HepG2 (cell line): ENCODE data around the gene SRSF12. TPM values are rescaled to one million over a fixed set of nuclear protein-coding genes. Genes with fewer than 3 reads are reported as not detected.

Experiments
- ESRRA ChIP-seq: sonication (generic); formaldehyde crosslinking; IDR thresholded peaks from 2 replicates; pipeline ENCODE4 v1.5.1; 2020; ENCODE audit warnings: mild to moderate bottlenecking, low read depth, missing genetic modification reagents
- HOXA3 ChIP-seq: sonication (generic); formaldehyde crosslinking; IDR thresholded peaks from 2 replicates; pipeline ENCODE4 v1.5.0; 2020; ENCODE audit warnings: missing genetic modification reagents
- JDP2 ChIP-seq: sonication (generic); formaldehyde crosslinking; IDR thresholded peaks from 2 replicates; pipeline ENCODE4 v1.8.1; 2022; ENCODE audit warnings: missing genetic modification reagents, borderline replicate concordance
- JUNB ChIP-seq: sonication (generic); formaldehyde crosslinking; IDR thresholded peaks from 2 replicates; pipeline ENCODE4 v1.8.0; 2022; ENCODE audit warnings: missing genetic modification reagents, mild to moderate bottlenecking, borderline replicate concordance
- KAT7 ChIP-seq: IDR thresholded peaks from 2 replicates; pipeline ENCODE4 v1.6.1; 2018; ENCODE audit warnings: borderline replicate concordance, missing compliant biosample characterization
- KDM5B ChIP-seq: sonication (generic); formaldehyde crosslinking; IDR thresholded peaks from 2 replicates; pipeline ENCODE4 v1.4.0; 2020; ENCODE audit warnings: missing genetic modification reagents, mild to moderate bottlenecking, borderline replicate concordance
- MTA1 ChIP-seq: sonication (generic); formaldehyde crosslinking; IDR thresholded peaks from 2 replicates; pipeline ENCODE4 v1.4.0; 2020; ENCODE audit warnings: missing genetic modification reagents, mild to moderate bottlenecking, borderline replicate concordance
- ZBTB38 ChIP-seq: sonication (generic); formaldehyde crosslinking; IDR thresholded peaks from 2 replicates; pipeline ENCODE4 v1.5.1; 2020; ENCODE audit warnings: mild to moderate bottlenecking, missing genetic modification reagents
- ZFAT ChIP-seq: sonication (generic); formaldehyde crosslinking; conservative IDR thresholded peaks from 2 replicates; pipeline ENCODE4 v1.8.1; 2023; ENCODE audit warnings: missing genetic modification reagents, inconsistent platforms
- ZNF713 ChIP-seq: sonication (generic); formaldehyde crosslinking; IDR thresholded peaks from 2 replicates; pipeline ENCODE4 v1.4.0; 2020; ENCODE audit warnings: mild to moderate bottlenecking, missing genetic modification reagents
- ZNF816 ChIP-seq: sonication (generic); formaldehyde crosslinking; IDR thresholded peaks from 2 replicates; pipeline ENCODE4 v1.8.0; 2022; ENCODE audit warnings: missing genetic modification reagents, mild to moderate bottlenecking, borderline replicate concordance
- ZSCAN30 ChIP-seq: sonication (generic); formaldehyde crosslinking; IDR thresholded peaks from 2 replicates; pipeline ENCODE4 v1.5.0; 2020; ENCODE audit warnings: mild to moderate bottlenecking, missing genetic modification reagents
- polyA plus RNA-seq, 8 experiments: library from polyadenylated mRNA; depleted of rRNA in 3 of 8; stranded (reverse) in 7 of 8; unstranded in 1 of 8; fragments of >200 nt; fragmentation: Illumina TruSeq in 4 of 8; extraction: Trizol in 4 of 8; gene quantifications; 2 replicates each; pipeline versions ENCODE4 v1.2.1 to v1.2.3, GENCODE V29; 2011 to 2016; ENCODE audit warnings: low read depth in 4 of 8, missing spikeins in 1 of 8, mixed read lengths in 1 of 8; ENCODE audit not compliant: insufficient read depth in 1 of 8
- total RNA-seq, 5 experiments: library from RNA; depleted of rRNA; stranded (reverse); fragments of >200 nt; fragmentation: Illumina TruSeq; extraction: Trizol; gene quantifications; 2 replicates each; pipeline ENCODE4 v1.2.3, GENCODE V29; 2016; ENCODE audit warnings: low read depth in 1 of 5
- TF ChIP-seq, protein P1 (sequence below): sonication (generic); formaldehyde crosslinking; IDR thresholded peaks from 2 replicates; pipeline ENCODE4 v1.5.0; 2020; ENCODE audit warnings: missing genetic modification reagents, mild to moderate bottlenecking, borderline replicate concordance
- TF ChIP-seq, protein P2 (sequence below): sonication (generic); formaldehyde crosslinking; IDR thresholded peaks from 2 replicates; pipeline ENCODE4 v1.4.0; 2020; ENCODE audit warnings: missing genetic modification reagents
- TF ChIP-seq, protein P3 (sequence below): sonication (generic); formaldehyde crosslinking; conservative IDR thresholded peaks from 2 replicates; pipeline ENCODE4 v1.4.0; 2020; ENCODE audit warnings: missing genetic modification reagents
- TF ChIP-seq, protein P4 (sequence below): IDR thresholded peaks from 2 replicates; pipeline ENCODE4 v1.6.1; 2016; ENCODE audit warnings: mild to moderate bottlenecking, missing biosample characterization, missing genetic modification reagents

SRSF12 gene
- total and polyA plus RNA-seq, 2 of the 13 experiments (the other 11 are each of a cell fraction or from before 2014, with no cell fraction given), result 1.7 to 1.9 TPM

DNA sequence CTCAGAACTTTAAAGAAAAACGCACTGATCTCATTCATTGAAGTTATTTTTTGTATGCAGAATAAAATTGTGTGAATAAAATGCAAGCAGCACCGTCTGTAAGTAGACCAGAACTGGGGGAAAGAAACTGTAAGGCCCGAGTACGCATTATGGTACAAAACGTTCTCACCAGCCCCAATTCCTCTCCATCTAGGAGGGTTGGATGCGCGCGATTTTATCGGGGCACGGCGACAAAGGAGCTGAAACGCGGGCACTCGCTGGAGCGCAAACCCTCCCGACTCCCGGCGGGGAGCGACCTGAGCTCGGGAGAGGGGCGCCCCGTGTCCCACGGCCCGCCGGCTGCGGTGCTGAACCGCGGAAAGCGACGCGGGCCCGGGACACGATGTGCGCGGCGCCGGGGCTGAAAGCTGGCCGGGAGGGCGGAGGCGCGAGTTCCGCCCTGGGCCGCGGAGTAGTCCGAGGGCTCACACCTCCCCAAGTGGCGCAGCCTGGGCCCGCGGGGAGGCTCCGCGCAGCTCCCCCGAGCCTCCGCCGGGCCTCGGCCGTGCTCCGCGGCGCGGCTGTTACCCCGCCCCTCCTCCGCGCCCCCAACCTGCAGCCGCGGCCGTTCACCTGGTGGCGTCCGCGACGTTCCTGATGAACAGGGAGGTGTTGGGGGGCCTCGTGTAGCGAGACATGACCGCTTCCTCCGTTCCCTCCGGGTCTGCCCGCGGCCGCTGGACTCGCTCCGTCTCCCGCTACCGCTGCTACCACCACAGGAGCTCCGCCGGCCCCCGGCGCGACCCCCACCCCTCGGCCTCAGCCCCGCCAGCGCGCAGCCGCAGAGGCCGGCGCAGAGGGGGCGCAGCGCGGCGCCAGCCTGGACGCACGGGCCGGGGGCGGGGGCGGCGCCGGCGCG is at the start of gene SRSF12 (continued):
- TF ChIP-seq, protein P1, sequence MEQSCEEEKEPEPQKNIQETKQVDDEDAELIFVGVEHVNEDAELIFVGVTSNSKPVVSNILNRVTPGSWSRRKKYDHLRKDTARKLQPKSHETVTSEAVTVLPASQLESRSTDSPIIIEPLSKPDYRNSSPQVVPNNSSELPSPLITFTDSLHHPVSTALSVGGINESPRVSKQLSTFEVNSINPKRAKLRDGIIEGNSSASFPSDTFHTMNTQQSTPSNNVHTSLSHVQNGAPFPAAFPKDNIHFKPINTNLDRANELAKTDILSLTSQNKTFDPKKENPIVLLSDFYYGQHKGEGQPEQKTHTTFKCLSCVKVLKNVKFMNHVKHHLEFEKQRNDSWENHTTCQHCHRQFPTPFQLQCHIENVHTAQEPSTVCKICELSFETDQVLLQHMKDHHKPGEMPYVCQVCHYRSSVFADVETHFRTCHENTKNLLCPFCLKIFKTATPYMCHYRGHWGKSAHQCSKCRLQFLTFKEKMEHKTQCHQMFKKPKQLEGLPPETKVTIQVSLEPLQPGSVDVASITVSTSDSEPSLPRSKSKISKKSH (CRISPR knock-in tag), result 0 out of 2 replicates have a peak, but pooled peaks have one; percentile 25
- TF ChIP-seq ZNF713 (CRISPR knock-in tag) (no peak), KAT7 (CRISPR knock-in tag) (peak; percentile 52; the same call in 1 of the 2 replicates), ZSCAN30 (CRISPR knock-in tag) (no peak), MTA1 (peak; percentile 9; the same call in 1 of the 2 replicates), ZBTB38 (CRISPR knock-in tag) (peak; percentile 80), ZFAT (CRISPR knock-in tag) (no peak), JDP2 (CRISPR knock-in tag) (no peak), HOXA3 (CRISPR knock-in tag) (peak; percentile 65; the same call in 1 of the 2 replicates), ZNF816 (CRISPR knock-in tag) (no peak), KDM5B (CRISPR knock-in tag) (peak; percentile 69; the same call in 1 of the 2 replicates), JUNB (CRISPR knock-in tag) (no peak), ESRRA (CRISPR knock-in tag) (no peak)
- TF ChIP-seq, protein P2, sequence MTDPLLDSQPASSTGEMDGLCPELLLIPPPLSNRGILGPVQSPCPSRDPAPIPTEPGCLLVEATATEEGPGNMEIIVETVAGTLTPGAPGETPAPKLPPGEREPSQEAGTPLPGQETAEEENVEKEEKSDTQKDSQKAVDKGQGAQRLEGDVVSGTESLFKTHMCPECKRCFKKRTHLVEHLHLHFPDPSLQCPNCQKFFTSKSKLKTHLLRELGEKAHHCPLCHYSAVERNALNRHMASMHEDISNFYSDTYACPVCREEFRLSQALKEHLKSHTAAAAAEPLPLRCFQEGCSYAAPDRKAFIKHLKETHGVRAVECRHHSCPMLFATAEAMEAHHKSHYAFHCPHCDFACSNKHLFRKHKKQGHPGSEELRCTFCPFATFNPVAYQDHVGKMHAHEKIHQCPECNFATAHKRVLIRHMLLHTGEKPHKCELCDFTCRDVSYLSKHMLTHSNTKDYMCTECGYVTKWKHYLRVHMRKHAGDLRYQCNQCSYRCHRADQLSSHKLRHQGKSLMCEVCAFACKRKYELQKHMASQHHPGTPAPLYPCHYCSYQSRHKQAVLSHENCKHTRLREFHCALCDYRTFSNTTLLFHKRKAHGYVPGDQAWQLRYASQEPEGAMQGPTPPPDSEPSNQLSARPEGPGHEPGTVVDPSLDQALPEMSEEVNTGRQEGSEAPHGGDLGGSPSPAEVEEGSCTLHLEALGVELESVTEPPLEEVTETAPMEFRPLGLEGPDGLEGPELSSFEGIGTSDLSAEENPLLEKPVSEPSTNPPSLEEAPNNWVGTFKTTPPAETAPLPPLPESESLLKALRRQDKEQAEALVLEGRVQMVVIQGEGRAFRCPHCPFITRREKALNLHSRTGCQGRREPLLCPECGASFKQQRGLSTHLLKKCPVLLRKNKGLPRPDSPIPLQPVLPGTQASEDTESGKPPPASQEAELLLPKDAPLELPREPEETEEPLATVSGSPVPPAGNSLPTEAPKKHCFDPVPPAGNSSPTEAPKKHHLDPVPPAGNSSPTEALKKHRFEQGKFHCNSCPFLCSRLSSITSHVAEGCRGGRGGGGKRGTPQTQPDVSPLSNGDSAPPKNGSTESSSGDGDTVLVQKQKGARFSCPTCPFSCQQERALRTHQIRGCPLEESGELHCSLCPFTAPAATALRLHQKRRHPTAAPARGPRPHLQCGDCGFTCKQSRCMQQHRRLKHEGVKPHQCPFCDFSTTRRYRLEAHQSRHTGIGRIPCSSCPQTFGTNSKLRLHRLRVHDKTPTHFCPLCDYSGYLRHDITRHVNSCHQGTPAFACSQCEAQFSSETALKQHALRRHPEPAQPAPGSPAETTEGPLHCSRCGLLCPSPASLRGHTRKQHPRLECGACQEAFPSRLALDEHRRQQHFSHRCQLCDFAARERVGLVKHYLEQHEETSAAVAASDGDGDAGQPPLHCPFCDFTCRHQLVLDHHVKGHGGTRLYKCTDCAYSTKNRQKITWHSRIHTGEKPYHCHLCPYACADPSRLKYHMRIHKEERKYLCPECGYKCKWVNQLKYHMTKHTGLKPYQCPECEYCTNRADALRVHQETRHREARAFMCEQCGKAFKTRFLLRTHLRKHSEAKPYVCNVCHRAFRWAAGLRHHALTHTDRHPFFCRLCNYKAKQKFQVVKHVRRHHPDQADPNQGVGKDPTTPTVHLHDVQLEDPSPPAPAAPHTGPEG (CRISPR knock-in tag), result no peak; the same call in 1 of the 2 replicates
- TF ChIP-seq, protein P3, sequence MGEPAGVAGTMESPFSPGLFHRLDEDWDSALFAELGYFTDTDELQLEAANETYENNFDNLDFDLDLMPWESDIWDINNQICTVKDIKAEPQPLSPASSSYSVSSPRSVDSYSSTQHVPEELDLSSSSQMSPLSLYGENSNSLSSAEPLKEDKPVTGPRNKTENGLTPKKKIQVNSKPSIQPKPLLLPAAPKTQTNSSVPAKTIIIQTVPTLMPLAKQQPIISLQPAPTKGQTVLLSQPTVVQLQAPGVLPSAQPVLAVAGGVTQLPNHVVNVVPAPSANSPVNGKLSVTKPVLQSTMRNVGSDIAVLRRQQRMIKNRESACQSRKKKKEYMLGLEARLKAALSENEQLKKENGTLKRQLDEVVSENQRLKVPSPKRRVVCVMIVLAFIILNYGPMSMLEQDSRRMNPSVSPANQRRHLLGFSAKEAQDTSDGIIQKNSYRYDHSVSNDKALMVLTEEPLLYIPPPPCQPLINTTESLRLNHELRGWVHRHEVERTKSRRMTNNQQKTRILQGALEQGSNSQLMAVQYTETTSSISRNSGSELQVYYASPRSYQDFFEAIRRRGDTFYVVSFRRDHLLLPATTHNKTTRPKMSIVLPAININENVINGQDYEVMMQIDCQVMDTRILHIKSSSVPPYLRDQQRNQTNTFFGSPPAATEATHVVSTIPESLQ, result no peak
- TF ChIP-seq, protein P4, sequence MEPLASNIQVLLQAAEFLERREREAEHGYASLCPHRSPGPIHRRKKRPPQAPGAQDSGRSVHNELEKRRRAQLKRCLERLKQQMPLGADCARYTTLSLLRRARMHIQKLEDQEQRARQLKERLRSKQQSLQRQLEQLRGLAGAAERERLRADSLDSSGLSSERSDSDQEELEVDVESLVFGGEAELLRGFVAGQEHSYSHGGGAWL, result peak; percentile 63; the same call in 1 of the 2 replicates
